ENCODE measurements around the gene A3GALT2.

- TF ChIP-seq CTCF (IDR thresholded peaks at IDR 0.05) (no peak), POLR2A (IDR thresholded peaks at IDR 0.05) (no peak)
Measured at GRCh38 chr1:33330906-33331305, 10.0 kb upstream of the A3GALT2 start.

Measured in uterus (tissue), 2 donors.